Coronary artery (tissue), 2 donors: Measurements from ENCODE around the gene VMP1.

Source experiments
- DNase-seq: peaks from one replicate; pipeline ENCODE4 v3.0.0-alpha.2; 2017; ENCODE audit warnings: low spot score
- H3K27ac ChIP-seq, 2 donors: fragments of 200-600 bp; sonication (generic); one replicate each; pipeline ENCODE4 v1.5.1; 2016 to 2019
- H3K4me3 ChIP-seq: fragments of 200-600 bp; sonication (generic); 2 replicates; pipeline ENCODE4 v1.5.1; 2016; ENCODE audit warnings: mild to moderate bottlenecking, moderate library complexity
- CTCF ChIP-seq: fragments of 200-600 bp; sonication (generic); IDR thresholded peaks from one replicate; pipeline ENCODE4 v1.5.1; 2019; ENCODE audit warnings: antibody characterized with exemption

Gene VMP1

GRCh38 chr17:59762824-59763374 lies 55.4 kb downstream of the VMP1 start:
- no peak for TF ChIP-seq CTCF
- no peak for DNase-seq
- peak overlapping the region in 1 of 2 donors; percentile 40 for H3K27ac ChIP-seq
- no peak overlapping the region for H3K4me3 ChIP-seq

DNA sequence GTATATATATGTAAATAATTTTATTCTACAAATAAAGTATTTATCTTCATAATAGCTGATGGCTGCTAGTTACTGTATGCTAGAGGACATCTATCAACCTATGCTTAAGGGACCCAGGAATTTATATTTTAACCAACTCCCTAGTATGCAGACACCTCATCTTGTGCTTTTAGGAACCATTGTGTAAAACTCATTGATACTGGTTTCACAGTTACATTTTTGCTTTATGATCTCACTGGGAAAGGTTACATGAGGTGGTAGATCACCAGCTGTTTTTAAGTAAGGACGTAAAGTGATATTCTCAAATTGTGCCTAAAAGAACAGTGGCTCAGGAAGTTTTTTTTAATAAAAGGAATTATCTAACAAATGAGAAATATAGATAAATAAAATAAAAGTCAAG lies 56.4 kb downstream of the VMP1 start:
- Histone ChIP-seq H3K4me3 (no peak overlapping the region), H3K27ac (no peak overlapping the region)
- TF ChIP-seq CTCF = no peak
- no peak for DNase-seq

DNA sequence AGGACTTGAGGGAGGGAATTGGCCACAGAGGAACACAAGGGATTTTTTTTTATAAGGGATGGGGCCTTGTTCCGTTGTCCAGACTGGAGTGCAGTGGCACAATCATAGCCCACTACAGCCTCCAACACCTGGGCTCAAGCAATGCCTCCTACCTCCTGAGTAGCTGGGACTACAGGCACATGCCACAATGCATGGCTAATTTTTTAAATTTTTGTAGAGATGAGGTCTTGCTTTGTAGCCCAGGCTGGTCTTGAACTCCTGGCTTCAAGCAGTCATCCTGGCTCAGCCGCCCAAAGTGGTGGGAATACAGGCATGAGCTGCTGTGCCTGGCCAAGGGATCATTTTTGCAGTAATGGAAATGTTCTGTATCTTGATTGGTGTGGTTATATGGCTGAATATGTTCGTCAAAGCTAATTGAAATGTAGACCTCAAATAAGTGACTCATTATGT lies 56.9 kb downstream of the VMP1 start:
- Histone ChIP-seq H3K4me3 (no peak overlapping the region), H3K27ac (no peak overlapping the region)
- DNase-seq = no peak
- TF ChIP-seq CTCF = no peak

DNA sequence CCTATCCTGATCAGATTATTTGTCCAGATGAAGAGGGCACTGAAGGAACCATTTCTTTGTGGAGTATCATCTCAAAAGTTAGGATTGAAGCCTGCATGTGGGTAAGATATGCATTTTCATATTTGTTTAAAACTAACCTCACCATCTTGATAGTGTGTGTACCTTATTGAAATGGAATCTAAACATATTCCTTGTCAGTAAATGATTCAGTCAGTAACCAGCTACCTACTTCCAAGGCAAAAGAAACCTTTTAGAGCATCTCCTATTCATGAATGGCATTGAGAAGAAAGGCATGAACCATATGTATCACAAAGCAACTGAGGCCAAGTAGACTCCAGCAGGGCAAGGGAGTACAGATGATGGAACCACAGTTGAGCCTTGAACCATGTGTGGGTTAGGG lies 57.6 kb downstream of the VMP1 start:
- DNase-seq = no peak
- Histone ChIP-seq H3K27ac (no peak overlapping the region), H3K4me3 (no peak overlapping the region)
- TF ChIP-seq CTCF = no peak

DNA sequence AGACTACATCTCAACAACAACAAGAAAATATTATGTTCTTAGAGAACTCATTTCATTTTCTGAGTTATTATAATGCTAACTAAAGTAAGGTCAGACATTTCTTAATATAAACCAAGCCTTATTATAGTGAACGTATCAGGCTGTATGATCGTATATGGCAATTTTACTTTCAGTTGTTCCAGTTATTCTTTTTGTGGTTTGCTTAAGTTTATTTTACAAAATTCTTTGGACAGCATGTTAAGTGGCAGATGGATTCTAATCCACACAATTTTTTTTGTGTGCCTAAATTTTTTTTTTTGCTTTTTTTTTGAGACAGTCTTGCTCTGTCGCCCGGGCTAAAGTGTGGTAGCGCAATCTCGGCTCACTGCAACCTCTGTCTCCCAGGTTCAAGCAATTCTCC lies 59.0 kb downstream of the VMP1 start:
- no peak for TF ChIP-seq CTCF
- DNase-seq = no peak
- Histone ChIP-seq H3K27ac (no peak overlapping the region), H3K4me3 (no peak overlapping the region)

DNA sequence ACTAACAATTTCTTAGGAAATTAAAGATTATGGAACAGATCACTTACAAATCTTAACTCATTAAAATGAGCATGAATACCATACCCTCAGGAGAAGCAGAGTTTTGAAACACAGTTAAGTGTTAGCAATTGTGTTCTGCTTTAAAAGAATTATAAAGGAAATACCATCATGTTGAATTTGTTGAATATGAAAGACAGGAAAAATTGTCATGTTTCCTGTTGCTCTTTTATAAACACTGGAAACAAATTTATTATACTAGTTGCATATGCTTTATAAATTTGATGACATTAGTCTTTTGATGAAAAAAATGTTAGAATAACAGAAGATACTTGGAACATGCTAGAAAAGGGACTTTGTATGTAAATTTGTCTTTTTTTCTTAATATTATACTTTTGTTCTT lies 59.7 kb downstream of the VMP1 start:
- Histone ChIP-seq H3K27ac (no peak overlapping the region), H3K4me3 (no peak overlapping the region)
- DNase-seq = no peak
- no peak for TF ChIP-seq CTCF

DNA sequence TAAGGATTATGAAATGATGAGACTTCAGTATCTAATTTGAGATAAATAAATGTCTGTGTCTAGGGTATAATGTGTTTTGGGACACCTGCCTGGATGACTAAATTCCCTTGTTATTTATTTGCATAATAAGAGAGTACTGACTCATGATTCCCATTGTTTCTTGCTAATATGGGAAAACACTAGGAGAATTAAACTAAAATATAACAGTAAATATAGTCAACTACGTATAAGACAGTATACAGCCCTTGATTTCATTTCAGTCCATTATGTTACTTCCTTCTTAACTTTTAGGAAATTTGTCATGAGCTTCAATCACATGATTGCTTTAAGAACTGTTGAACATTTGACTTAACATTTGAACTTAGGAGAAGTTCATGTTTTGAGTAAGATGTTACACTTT lies 62.4 kb downstream of the VMP1 start:
- H3K27ac ChIP-seq = no peak overlapping the region
- H3K4me3 ChIP-seq = no peak overlapping the region
- no peak for TF ChIP-seq CTCF
- DNase-seq = no peak
